ENCODE measurements around the gene MKRN2OS. TPM values are rescaled to one million over a fixed set of nuclear protein-coding genes. Genes with fewer than 3 reads are reported as not detected.

Gene MKRN2OS
- total RNA-seq, 1 experiment from 2014 or later, result 2.1 TPM

DNA sequence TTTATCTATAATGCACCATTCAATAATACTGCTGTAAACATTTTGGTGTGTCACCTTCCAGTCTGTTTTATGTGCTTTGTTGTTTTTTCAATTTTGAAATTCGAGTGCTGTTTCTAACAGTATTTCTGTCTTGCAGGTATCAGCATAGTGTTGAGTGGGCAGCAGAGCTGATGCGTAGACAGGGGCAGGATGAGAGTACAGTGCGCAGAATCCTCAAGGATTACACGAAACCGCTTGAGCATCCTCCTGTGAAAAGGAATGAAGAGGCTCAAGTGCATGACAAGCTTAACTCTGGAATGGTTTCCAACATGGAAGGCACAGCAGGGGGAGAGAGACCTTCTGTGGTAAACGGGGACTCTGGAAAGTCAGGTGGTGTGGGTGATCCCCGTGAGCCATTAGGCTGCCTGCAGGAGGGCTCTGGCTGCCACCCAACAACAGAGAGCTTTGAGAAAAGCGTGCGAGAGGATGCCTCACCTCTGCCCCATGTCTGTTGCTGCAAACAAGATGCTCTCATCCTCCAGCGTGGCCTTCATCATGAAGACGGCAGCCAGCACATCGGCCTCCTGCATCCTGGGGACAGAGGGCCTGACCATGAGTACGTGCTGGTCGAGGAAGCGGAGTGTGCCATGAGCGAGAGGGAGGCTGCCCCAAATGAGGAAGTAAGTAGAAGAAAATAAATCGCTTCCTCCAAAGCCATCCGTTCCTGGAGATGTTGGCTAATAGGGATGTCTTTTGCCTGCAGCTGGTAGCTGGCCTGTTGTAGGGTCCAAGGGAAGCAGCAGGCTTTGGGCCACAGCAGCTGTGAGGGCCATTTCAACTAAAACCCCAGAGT, 42.0 kb downstream of the MKRN2OS start:
- no peak for DNase-seq
- CTCF ChIA-PET, result no interaction called here
- Mint-ChIP-seq H3K4me3 (ENCODE audit: low read depth, unreplicated experiment) (no peak overlapping the region), H3K36me3 (ENCODE audit: insufficient read depth, unreplicated experiment) (peaks cover 41% of the 10 kb centered on the region), H3K9me3 (ENCODE audit: low read depth, unreplicated experiment) (no peaks in the 10 kb centered on the region), H3K4me1 (ENCODE audit: low read depth, unreplicated experiment) (peaks cover 8% of the 10 kb centered on the region), H3K27ac (ENCODE audit: unreplicated experiment) (no peak overlapping the region), H3K27me3 (ENCODE audit: unreplicated experiment) (no peaks in the 10 kb centered on the region)
- TF ChIP-seq, protein P1, sequence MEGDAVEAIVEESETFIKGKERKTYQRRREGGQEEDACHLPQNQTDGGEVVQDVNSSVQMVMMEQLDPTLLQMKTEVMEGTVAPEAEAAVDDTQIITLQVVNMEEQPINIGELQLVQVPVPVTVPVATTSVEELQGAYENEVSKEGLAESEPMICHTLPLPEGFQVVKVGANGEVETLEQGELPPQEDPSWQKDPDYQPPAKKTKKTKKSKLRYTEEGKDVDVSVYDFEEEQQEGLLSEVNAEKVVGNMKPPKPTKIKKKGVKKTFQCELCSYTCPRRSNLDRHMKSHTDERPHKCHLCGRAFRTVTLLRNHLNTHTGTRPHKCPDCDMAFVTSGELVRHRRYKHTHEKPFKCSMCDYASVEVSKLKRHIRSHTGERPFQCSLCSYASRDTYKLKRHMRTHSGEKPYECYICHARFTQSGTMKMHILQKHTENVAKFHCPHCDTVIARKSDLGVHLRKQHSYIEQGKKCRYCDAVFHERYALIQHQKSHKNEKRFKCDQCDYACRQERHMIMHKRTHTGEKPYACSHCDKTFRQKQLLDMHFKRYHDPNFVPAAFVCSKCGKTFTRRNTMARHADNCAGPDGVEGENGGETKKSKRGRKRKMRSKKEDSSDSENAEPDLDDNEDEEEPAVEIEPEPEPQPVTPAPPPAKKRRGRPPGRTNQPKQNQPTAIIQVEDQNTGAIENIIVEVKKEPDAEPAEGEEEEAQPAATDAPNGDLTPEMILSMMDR (IDR thresholded peaks at IDR 0.05; ENCODE audit: unreplicated experiment), result no peak
- intact Hi-C loops (cut with micrococcal nuclease; ENCODE audit: unreplicated experiment), result no loop called here
- no TSS peak for BruUV-seq (replicated peaks)

GRCh38 chr3:12501360-12502020, 43.8 kb downstream of the MKRN2OS start:
- no peaks in the 10 kb centered on the region for H3K9me3 Mint-ChIP-seq (ENCODE audit: low read depth, unreplicated experiment)
- no peak overlapping the region for H3K27ac Mint-ChIP-seq (ENCODE audit: unreplicated experiment)
- H3K36me3 Mint-ChIP-seq (ENCODE audit: insufficient read depth, unreplicated experiment), result peaks cover 41% of the 10 kb centered on the region
- no peaks in the 10 kb centered on the region for H3K27me3 Mint-ChIP-seq (ENCODE audit: unreplicated experiment)
- H3K4me1 Mint-ChIP-seq (ENCODE audit: low read depth, unreplicated experiment), result no peaks in the 10 kb centered on the region
- no TSS peak for BruUV-seq (replicated peaks)
- DNase-seq, result no peak
- intact Hi-C loops (cut with micrococcal nuclease; ENCODE audit: unreplicated experiment), result no loop called here
- no peak overlapping the region for H3K4me3 Mint-ChIP-seq (ENCODE audit: low read depth, unreplicated experiment)
- CTCF ChIA-PET, result no interaction called here
- TF ChIP-seq, protein P1 (IDR thresholded peaks at IDR 0.05; ENCODE audit: unreplicated experiment), result no peak

DNA sequence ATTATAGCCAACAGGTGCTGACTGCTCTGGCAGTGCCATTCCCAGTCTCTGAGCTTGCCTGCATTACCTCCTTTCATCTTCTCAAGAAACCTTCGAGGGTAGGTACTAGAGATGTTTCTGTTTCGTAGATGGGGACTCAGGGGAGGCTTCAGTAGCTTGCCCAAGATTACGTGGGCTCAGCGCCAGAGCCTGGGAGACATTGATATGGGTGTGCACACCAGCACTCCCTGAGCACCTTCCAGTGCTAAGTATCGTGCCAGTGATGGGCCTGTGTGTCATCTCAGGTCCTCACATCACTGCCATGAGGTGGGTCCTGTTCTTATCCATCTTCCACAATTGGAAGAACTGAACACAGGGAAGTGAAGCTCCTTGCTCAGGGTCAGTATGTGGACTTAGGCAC, 45.8 kb downstream of the MKRN2OS start:
- Mint-ChIP-seq H3K9me3 (ENCODE audit: low read depth, unreplicated experiment) (no peaks in the 10 kb centered on the region), H3K27me3 (ENCODE audit: unreplicated experiment) (no peaks in the 10 kb centered on the region), H3K4me1 (ENCODE audit: low read depth, unreplicated experiment) (no peaks in the 10 kb centered on the region), H3K36me3 (ENCODE audit: insufficient read depth, unreplicated experiment) (peaks cover 35% of the 10 kb centered on the region), H3K27ac (ENCODE audit: unreplicated experiment) (no peak overlapping the region), H3K4me3 (ENCODE audit: low read depth, unreplicated experiment) (no peak overlapping the region)
- DNase-seq, result no peak
- no TSS peak for BruUV-seq (replicated peaks)
- TF ChIP-seq, protein P1 (IDR thresholded peaks at IDR 0.05; ENCODE audit: unreplicated experiment), result no peak
- intact Hi-C loops (cut with micrococcal nuclease; ENCODE audit: unreplicated experiment), result no loop called here
- CTCF ChIA-PET, result no interaction called here

DNA sequence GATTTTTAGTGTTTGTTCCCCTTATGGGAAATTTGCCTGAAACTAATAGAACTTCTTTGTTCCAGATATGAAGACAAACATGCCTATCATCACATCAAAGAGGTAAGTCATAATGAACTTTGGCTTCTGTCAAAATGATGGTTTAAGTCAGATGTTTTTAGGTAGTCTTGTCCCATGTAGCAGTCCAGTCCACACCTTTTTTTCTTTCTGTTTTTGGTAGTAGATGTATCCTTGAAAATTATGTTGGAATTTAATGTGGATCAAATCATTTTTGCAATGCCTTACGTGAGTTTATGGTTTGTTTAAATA, 48.9 kb downstream of the MKRN2OS start:
- intact Hi-C loops (cut with micrococcal nuclease; ENCODE audit: unreplicated experiment), result no loop called here
- no TSS peak for BruUV-seq (replicated peaks)
- no peaks in the 10 kb centered on the region for H3K9me3 Mint-ChIP-seq (ENCODE audit: low read depth, unreplicated experiment)
- no peak overlapping the region for H3K27ac Mint-ChIP-seq (ENCODE audit: unreplicated experiment)
- no peaks in the 10 kb centered on the region for H3K4me1 Mint-ChIP-seq (ENCODE audit: low read depth, unreplicated experiment)
- H3K27me3 Mint-ChIP-seq (ENCODE audit: unreplicated experiment), result no peaks in the 10 kb centered on the region
- CTCF ChIA-PET, result no interaction called here
- peaks cover 13% of the 10 kb centered on the region for H3K36me3 Mint-ChIP-seq (ENCODE audit: insufficient read depth, unreplicated experiment)
- H3K4me3 Mint-ChIP-seq (ENCODE audit: low read depth, unreplicated experiment), result no peak overlapping the region
- TF ChIP-seq, protein P1 (IDR thresholded peaks at IDR 0.05; ENCODE audit: unreplicated experiment), result no peak
- DNase-seq, result no peak
